Measurements from ENCODE around the gene ZBTB42. TPM values are rescaled to one million over a fixed set of nuclear protein-coding genes. Genes with fewer than 3 reads are reported as not detected.

Gene ZBTB42
- total and polyA plus RNA-seq, 2 of the 13 experiments (the other 11 are each of a cell fraction or from before 2014, with no cell fraction given) = 2.8 to 4.2 TPM

- ChIA-PET CTCF (ENCODE audit: low intra/inter-chr PET ratio, low total read pairs) (no interaction called here), POLR2A (interaction anchor here (1.1 kb wide), 1 partner anchor 18 kb away, joined by 5 read pairs; the partner anchor contains the start of gene CEP170B)
- Histone ChIP-seq H3K9me3 (ENCODE audit: low read length) (no peaks in the 10 kb centered on the region), H3K4me2 (ENCODE audit: low read depth, low read length) (no peak overlapping the region), H3K9ac (ENCODE audit: insufficient read depth, low read depth, low read length) (no peak overlapping the region), H3K4me3 (replicated peaks in 1 of 3; ENCODE audit: insufficient read depth in 1 of 3, low read depth in 2 of 3, low read length in 3 of 3) (no peak overlapping the region), H3K79me2 (ENCODE audit: insufficient read depth, low read length) (no peaks in the 10 kb centered on the region), H3K36me3 (replicated peaks in 1 of 2; ENCODE audit: control insufficient read depth in 1 of 2, insufficient read depth in 2 of 2, low read length in 2 of 2) (no peaks in the 10 kb centered on the region), H3K27me3 (ENCODE audit: control insufficient read depth in 1 of 2, insufficient read depth in 2 of 2, low read length in 2 of 2) (peaks cover 0 to 18% of the 10 kb centered on the region in 2 experiments; a peak in 4 of 5 replicates), H4K20me1 (ENCODE audit: insufficient read depth, low read length) (no peaks in the 10 kb centered on the region; the same call in 1 of the 2 replicates), H3K27ac (ENCODE audit: extremely low read length, insufficient read depth, low read length) (no peak overlapping the region), H2AFZ (ENCODE audit: low read length) (no peak overlapping the region), H3K4me1 (ENCODE audit: insufficient read depth, low read length) (no peaks in the 10 kb centered on the region)
- intact Hi-C loops (cut with micrococcal nuclease; ENCODE audit: unreplicated experiment) = no loop called here
- no TSS peak for BruUV-seq (replicated peaks)
- FAIRE-seq = no peak
- peak; percentile 69 for ATAC-seq
- TF ChIP-seq MLLT10 (CRISPR knock-in tag; IDR thresholded peaks at IDR 0.05) (no peak), PITX1 (CRISPR knock-in tag; IDR thresholded peaks at IDR 0.05) (no peak), KMT2B (CRISPR knock-in tag; IDR thresholded peaks at IDR 0.05) (no peak), ARID4A (CRISPR knock-in tag; IDR thresholded peaks at IDR 0.05; ENCODE audit: borderline replicate concordance) (no peak), MXD1 (CRISPR knock-in tag; IDR thresholded peaks at IDR 0.05) (no peak), ZNF207 (IDR thresholded peaks at IDR 0.05; ENCODE audit: borderline replicate concordance) (no peak), WIZ (CRISPR knock-in tag; IDR thresholded peaks at IDR 0.05) (no peak), ZNF18 (CRISPR knock-in tag; IDR thresholded peaks at IDR 0.05; ENCODE audit: insufficient replicate concordance) (no peak), MEIS1 (CRISPR knock-in tag; IDR thresholded peaks at IDR 0.05; ENCODE audit: borderline replicate concordance) (no peak), MED1 (CRISPR knock-in tag; IDR thresholded peaks at IDR 0.05) (no peak), HDAC1 (CRISPR knock-in tag; IDR thresholded peaks at IDR 0.05) (no peak), MIXL1 (CRISPR knock-in tag; IDR thresholded peaks at IDR 0.05) (no peak), U2AF2 (IDR thresholded peaks at IDR 0.05; ENCODE audit: low read depth, low read length) (no peak), ZBTB49 (CRISPR knock-in tag; IDR thresholded peaks at IDR 0.05; ENCODE audit: borderline replicate concordance) (no peak), TFE3 (CRISPR knock-in tag; IDR thresholded peaks at IDR 0.05) (no peak)
- 20% methylated on average over 3 of the region's 3 CpGs for WGBS (ENCODE audit: low lambda C conversion rate)
- peak; percentile 37 for DNase-seq (ENCODE audit: low spot score)
- in situ Hi-C loops (cut with HindIII; ENCODE audit: extremely low pct_ligation_motif_present, low pct_unique_long_range_greater_than_20kb) = no loop called here
Measured at GRCh38 chr14:104845834-104846441, 45.0 kb downstream of the ZBTB42 start.

All from HepG2 (cell line).